Erythroblast (primary cell): ENCODE data around the gene RAB11FIP5.

ENCODE experiments used
- GATA1 ChIP-seq: IDR thresholded peaks from 2 replicates; pipeline ENCODE4 v1.6.1; 2011; ENCODE audit warnings: low read depth, mild to moderate bottlenecking, control low read depth, low read length, moderate library complexity
- POLR2A ChIP-seq: IDR thresholded peaks from 2 replicates; pipeline ENCODE4 v1.6.1; 2011; ENCODE audit warnings: mild to moderate bottlenecking, low read length

DNA sequence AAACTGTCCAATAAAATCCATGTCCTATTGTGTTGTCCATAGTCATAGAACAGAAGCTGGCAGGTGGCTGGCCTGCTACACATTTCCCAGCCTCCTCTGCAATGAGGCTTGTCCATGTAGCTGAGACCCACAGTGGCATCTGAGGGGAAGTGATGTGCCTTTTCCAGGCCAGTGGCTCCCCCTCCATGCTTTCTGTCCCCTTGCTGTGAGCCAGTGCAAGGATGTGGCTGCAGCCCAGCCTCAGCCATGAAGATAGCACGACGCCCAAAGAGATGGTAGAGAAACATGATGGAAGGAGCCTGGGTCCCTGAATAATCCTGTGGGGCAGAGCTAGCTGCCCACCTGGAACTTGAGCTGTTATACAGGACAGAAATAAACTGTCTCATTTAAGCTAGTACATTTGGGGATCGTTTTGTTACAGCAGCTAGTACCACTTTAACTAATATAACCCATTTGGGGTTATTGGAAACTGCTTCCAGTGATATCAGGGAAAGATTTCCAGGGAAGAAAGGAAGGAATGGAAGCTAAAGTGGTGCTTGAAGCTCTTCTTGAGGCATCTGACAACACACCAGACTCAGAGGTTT is 81.6 kb downstream of the RAB11FIP5 start:
- TF ChIP-seq POLR2A (no peak), GATA1 (no peak)
